GM12801 (cell line): ENCODE measurements around the gene PABPN1L.

Experiments
- CTCF ChIP-seq: IDR thresholded peaks from one replicate; pipeline ENCODE4 v1.5.1; 2011; ENCODE audit warnings: control low read depth; ENCODE audit not compliant: insufficient read length; ENCODE audit errors: extremely low read depth

Gene PABPN1L

DNA sequence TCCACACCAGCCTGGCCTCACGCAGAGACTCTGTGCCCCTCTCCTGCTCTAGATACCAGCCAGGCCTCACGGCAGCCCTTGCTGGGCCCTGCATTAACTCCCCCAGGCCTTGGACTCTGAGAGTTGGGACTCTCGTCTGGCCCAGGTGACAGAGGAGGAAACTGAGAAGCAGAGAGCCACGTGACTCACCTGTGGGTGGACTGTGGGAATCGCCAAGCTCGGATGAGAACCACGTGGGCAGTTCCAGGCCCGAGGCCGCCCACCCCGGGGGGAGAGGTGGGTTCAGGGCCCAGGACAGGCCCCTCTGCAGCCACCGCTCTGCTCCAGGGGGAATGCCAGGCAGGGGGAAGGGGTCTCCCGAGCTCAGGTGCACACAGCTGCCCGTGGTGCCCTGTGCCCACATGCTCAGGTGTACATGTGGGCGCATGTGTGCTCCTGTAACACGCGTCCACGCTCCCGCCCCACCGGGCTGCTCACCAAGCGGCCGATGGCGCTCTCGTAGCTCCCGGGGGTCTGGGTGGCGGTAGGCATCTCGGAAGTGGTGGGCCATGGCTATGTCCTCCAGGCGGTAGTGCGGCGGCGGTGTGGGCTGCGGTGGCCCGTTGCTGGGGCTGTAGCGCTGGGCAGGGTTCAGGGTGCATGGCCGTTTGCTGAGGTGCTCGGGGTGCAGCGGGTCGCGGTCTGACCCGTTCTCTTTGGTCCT is 18.3 kb upstream of the PABPN1L start:
- TF ChIP-seq CTCF = no peak

DNA sequence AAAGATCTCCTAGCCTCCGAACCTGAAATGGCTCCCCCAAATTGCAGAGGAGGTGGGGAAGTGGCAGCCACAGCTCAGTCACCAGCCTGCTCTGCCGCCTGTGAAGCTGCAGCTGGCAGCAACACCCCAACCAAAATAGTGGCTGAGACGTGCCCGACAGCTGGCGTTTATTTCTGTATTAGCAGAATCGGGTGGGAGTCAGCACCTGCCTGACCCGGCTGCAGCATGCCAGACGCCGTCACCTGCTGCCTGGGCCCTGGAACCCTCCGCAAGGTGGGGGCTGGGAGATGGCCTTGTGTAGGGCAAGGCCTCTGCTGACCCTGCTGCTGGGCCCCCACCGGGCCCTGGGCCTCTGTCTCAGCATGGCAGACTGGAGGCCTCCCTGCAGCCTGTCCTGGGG is 17.5 kb upstream of the PABPN1L start:
- no peak for TF ChIP-seq CTCF

GRCh38 chr16:88883117-88883895 is 16.8 kb upstream of the PABPN1L start:
- no peak for TF ChIP-seq CTCF

DNA sequence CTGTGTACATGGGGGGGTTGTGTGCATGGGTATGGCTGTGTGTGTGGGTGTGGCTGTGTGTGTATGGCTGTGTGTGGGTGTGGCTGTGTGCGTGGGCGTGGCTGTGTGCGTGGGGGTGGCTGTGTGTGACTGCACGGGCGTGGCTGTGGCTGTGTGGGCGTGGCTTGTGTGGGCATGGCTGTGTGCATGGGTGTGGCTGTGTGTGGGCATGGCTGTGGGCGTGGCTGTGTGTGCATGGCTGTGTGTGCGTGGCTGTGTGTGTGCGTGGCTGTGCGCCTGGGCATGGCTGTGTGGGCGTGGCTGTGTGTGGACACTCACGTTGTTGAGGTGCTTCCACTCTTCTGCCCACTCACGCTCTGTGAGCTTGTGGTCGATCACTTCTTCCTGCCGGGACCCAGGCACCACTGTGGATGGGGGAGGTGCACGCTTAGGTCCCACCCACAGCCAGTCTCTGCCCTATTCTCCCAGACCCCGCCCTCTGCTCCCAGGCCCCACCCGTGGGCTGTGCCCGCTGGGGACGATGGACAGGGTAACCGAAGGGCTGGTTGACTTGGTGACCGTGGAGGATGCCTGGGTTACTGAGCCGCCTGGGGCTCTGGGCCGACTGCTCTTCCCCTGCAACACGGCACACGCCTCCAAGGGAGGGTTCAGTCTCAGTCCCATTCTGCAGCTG is 16.0 kb upstream of the PABPN1L start:
- no peak for TF ChIP-seq CTCF

GRCh38 chr16:88881675-88882357 is 15.4 kb upstream of the PABPN1L start:
- no peak for TF ChIP-seq CTCF

DNA sequence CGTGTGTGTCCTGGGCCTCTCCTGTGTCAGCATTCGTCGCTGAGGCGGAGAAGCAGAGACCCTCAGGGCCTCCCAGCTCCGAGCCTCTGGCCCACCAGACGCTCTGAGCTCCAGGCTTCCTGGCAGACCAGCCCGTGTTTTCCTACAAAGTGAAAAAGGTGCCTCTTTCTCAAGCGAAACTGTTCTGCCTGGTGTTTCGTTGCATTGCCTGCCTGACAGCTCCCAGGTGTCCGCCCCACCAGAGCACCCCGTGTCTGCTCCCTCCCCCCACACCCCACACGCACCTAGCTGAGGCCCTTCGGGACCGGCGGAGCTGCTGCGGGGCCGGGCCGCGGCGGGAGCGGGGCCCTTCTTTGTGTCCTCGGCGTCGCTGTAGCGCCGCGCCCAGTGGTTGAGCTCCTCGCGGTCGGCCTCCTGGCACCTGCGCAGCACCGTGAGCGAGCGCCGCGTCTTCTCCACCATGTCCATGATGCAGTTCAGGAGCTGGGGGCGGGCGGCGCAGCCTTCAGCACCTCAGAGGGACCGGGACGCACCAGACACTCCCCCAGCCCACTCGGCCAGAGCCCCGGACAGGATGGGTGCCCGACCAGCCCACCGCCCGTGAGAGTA is 14.7 kb upstream of the PABPN1L start:
- TF ChIP-seq CTCF = no peak
